Measurements from ENCODE around the gene ZNF557. TPM values are rescaled to one million over a fixed set of nuclear protein-coding genes. Genes with fewer than 3 reads are reported as not detected.
A peak's percentile ranks its signal among the peaks of the same experiment; 100 is the strongest.
"Not testable (repeated sequence)": the region's sequence is repeated elsewhere in the genome, so short reads cannot be mapped to it uniquely, and the experiment has no call there.

The ZNF557 gene
- total RNA-seq, 4 donors from 2014 or later, result 3.7 to 10.1 (median 6.8) TPM

DNA sequence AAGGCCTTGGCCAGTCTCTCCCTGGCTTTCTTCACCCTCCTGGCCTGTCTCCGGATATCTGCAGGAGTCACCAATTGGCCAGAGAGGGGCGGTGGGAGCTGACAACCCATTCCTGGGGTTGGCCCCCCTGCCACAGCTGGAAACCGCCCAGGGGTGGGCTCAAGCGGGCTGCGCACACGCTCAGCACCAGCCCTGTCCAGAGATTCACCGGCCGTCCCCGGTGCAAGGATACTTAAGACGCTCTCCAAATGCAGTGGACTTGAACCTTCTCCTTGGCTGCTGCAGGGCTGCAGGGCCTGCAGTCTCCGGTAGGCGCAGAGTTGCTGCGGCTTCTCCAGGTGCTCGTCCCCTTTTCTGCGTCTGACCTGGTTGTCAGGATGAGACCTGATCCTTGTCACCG lies 13.1 kb upstream of the ZNF557 start:
- 93% methylated on average over 6 of the region's 16 CpGs; no CpG with 5 or more reads in 1 of the 2 donors for WGBS, 2 donors
- H3K27me3 ChIP-seq; H3K9me3 ChIP-seq; DNase-seq; intact Hi-C loops (cut with DNase I); H3K4me1 ChIP-seq; H3K27ac ChIP-seq; H3K36me3 ChIP-seq; H3K4me3 ChIP-seq: not testable (repeated sequence)

DNA sequence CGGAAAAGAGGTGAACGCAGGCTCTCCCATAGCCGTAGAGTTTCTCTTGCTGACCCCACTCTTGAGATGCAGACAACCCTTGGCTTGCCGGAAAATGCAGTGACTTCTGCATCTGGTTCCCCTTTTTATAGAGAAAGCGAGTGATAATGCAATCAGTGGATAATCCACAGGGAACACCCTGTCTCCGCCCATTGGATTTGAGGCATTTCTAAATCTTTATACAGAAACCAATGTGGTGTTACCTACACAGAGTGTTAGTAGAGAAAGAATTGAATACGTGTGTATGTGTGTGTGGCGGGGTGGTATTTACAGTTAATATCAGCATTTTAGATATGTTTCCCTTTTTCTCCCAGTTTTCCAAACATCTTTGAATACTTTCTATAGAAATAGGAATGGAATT lies 10.9 kb upstream of the ZNF557 start, which contains the start of gene MBD3L3:
MBD3L3 (minus strand) TSS at position 101 of the 400 bp plus-strand sequence; CDS start at position 30, 71 bp downstream.
- H3K4me3 ChIP-seq; intact Hi-C loops (cut with DNase I); H3K27ac ChIP-seq; DNase-seq; H3K9me3 ChIP-seq; H3K4me1 ChIP-seq; H3K36me3 ChIP-seq; H3K27me3 ChIP-seq: not testable (repeated sequence)
- WGBS, 2 donors, result no CpG with 5 or more reads among the region's 8 CpGs

DNA sequence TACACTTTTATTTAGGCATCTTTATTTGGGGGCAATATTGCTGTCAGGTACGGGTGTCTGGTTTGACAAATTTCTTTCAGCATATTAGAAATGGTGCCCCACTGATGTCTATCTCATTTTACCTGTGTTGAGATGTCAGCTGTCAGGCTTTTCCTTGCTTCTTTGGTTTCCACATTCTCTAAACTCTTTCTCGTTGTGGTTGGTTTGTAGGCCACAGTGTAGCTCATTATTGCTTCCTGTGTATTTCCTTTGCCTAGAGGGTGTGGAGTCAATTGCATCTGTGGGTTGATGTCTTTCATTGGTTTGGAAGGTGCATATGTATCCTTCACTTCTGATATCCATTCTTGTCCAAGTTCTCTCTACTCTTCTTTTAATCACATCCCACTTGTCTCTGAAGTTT lies 9.5 kb upstream of the ZNF557 start:
- H3K27me3 ChIP-seq; intact Hi-C loops (cut with DNase I); H3K4me3 ChIP-seq; H3K36me3 ChIP-seq; DNase-seq; H3K9me3 ChIP-seq; H3K4me1 ChIP-seq; H3K27ac ChIP-seq: not testable (repeated sequence)
- WGBS, 2 donors, result 33 to 54% methylated on average over 1 to 2 of the region's 2 CpGs

DNA sequence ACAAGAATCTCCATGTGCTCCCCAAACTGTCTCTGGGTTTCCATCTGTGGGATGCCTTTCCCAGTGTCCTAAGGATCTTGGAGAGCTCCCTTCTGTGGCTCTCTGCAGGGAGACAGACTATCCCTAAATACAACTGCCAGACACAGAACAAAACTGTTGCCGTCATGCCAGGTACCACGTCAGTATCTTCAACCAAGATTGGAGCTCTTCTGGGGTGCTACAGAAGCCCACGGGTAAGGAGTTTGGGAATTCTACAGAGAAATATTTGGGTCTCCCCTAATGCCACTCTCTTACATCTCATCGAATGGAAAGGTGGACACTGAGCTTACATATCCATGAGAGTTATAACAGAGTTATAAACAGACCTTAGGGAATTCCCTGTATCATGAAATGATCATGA lies 6.2 kb upstream of the ZNF557 start:
- no peak for TF ChIP-seq POLR2A (IDR thresholded peaks at IDR 0.05)
- TF ChIP-seq, protein P1, sequence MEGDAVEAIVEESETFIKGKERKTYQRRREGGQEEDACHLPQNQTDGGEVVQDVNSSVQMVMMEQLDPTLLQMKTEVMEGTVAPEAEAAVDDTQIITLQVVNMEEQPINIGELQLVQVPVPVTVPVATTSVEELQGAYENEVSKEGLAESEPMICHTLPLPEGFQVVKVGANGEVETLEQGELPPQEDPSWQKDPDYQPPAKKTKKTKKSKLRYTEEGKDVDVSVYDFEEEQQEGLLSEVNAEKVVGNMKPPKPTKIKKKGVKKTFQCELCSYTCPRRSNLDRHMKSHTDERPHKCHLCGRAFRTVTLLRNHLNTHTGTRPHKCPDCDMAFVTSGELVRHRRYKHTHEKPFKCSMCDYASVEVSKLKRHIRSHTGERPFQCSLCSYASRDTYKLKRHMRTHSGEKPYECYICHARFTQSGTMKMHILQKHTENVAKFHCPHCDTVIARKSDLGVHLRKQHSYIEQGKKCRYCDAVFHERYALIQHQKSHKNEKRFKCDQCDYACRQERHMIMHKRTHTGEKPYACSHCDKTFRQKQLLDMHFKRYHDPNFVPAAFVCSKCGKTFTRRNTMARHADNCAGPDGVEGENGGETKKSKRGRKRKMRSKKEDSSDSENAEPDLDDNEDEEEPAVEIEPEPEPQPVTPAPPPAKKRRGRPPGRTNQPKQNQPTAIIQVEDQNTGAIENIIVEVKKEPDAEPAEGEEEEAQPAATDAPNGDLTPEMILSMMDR (IDR thresholded peaks at IDR 0.05), result no peak
- H3K4me1 ChIP-seq, result no peaks in the 10 kb centered on the region
- no peak for DNase-seq
- H3K27me3 ChIP-seq, result no peaks in the 10 kb centered on the region
- intact Hi-C loops (cut with DNase I), result no loop called here
- WGBS, 2 donors, result 78 to 80% methylated on average over 4 of the region's 4 CpGs
- no peak overlapping the region for H3K27ac ChIP-seq
- no peaks in the 10 kb centered on the region for H3K36me3 ChIP-seq
- no peaks in the 10 kb centered on the region for H3K9me3 ChIP-seq
- no peak overlapping the region for H3K4me3 ChIP-seq

DNA sequence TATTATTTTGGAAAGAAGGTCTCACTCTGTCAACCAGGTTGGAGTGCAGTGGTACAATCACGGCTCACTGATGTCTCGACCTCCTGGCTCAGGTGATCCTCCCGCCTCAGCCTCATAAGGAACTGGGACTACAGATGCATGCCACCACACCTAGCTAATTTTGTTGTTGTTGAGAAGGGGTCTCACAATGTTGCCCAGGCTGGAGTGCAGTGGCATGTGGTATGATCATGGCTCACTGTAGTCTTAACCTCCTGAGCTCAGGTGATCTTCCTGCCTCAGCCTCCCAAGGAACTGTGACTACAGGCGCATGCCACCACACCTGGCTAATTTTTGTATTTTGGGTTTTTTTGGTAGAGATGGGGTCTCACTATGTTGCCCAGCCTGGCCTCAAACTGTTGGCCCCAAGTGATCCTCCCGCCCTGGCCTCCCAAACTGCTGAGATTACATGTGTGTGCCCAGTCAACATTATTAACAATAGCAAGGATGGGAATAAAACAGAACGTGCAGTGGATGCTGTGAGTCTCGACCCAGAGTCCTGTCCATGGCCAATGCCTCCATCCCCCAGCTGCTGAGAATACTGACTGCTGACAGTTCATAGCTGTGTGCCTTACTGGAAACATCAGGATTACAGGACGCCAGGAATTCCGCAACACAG lies 5.6 kb upstream of the ZNF557 start:
- H3K36me3 ChIP-seq, result no peaks in the 10 kb centered on the region
- no peaks in the 10 kb centered on the region for H3K27me3 ChIP-seq
- no peaks in the 10 kb centered on the region for H3K9me3 ChIP-seq
- no peak for DNase-seq
- TF ChIP-seq, protein P1 (IDR thresholded peaks at IDR 0.05), result no peak
- TF ChIP-seq POLR2A (IDR thresholded peaks at IDR 0.05), result no peak
- H3K4me3 ChIP-seq, result no peak overlapping the region
- intact Hi-C loops (cut with DNase I), result no loop called here
- H3K4me1 ChIP-seq, result no peaks in the 10 kb centered on the region
- WGBS, 2 donors, result 83 to 92% methylated on average over 8 to 9 of the region's 9 CpGs
- no peak overlapping the region for H3K27ac ChIP-seq

DNA sequence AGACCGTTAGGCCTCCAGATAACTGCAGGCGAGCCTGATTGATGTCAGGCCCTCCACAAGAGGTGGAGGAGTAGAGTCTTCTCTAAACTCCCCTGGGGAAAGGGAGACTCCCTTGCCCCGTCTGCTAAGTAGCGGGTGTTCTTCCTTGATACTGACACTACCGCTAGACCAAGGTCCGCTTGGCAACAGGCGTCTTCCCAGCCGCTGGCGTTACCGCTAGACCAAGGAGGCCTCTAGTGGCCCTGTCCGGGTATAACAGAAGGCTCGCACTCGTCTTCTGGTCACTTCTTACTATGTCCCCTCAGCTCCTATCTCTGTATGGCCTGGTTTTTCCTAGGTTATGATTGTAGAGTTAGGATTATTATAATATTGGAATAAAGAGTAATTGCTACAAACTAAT lies 2.4 kb upstream of the ZNF557 start:
- WGBS, 2 donors, result 55 to 61% methylated on average over 10 to 13 of the region's 13 CpGs
- TF ChIP-seq, protein P1 (IDR thresholded peaks at IDR 0.05), result peak in 1 of 6 experiments; percentile 20
- Histone ChIP-seq H3K4me1 (peaks cover 6 to 15% (median 7%) of the 10 kb centered on the region in 3 donors), H3K36me3 (peaks cover 0 to 16% (median 0%) of the 10 kb centered on the region in 3 donors)
- intact Hi-C loops (cut with DNase I); H3K4me3 ChIP-seq; H3K9me3 ChIP-seq; H3K27me3 ChIP-seq; DNase-seq; H3K27ac ChIP-seq: not testable (repeated sequence)

DNA sequence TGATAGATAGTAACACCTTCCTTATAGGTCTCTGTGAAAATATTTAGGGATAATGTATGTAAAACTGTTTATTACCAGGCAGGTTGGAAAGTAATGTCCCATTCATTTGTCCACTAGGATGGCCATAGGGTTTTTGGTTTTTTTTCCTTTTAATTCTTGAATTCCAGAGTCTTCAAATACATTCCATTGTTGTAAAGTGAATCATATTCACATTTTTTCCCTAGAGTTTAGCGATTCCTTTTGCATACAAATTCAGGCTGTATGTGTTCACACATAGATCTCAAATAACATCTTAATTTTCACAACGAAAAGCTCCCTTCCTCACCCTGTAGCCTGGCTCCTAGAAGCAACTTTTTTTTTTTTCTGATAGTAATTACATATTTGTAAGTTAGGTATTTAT lies 1.8 kb upstream of the ZNF557 start:
- TF ChIP-seq POLR2A (IDR thresholded peaks at IDR 0.05), result no peak
- TF ChIP-seq, protein P1 (IDR thresholded peaks at IDR 0.05), result no peak
- no peaks in the 10 kb centered on the region for H3K9me3 ChIP-seq
- 70 to 76% methylated on average over 2 of the region's 2 CpGs for WGBS, 2 donors
- no peak overlapping the region for H3K4me3 ChIP-seq
- no peak for DNase-seq
- peaks cover 6 to 15% (median 7%) of the 10 kb centered on the region in 3 donors for H3K4me1 ChIP-seq
- peaks cover 0 to 22% (median 5%) of the 10 kb centered on the region in 3 donors for H3K36me3 ChIP-seq
- no peaks in the 10 kb centered on the region for H3K27me3 ChIP-seq
- no peak overlapping the region for H3K27ac ChIP-seq
- intact Hi-C loops (cut with DNase I), result no loop called here

Data from esophagus squamous epithelium (tissue), 5 donors.